GM21717 (cell line): ENCODE data around the gene PMIS2.
A peak's percentile ranks its signal among the peaks of the same experiment; 100 is the strongest.

ENCODE experiments used
- ATAC-seq: cut with Tn5 transposase; IDR thresholded peaks from one replicate; pipeline ENCODE4 v1.9.1; 2021; ENCODE audit warnings: mild to moderate bottlenecking, moderate library complexity; ENCODE audit not compliant: unreplicated experiment

PMIS2 gene

GRCh38 chr19:35628264-35628564, 42.2 kb downstream of the PMIS2 start:
- ATAC-seq = no peak

- peak; percentile 86 for ATAC-seq
Measured at GRCh38 chr19:35628565-35629331, 42.8 kb downstream of the PMIS2 start, which contains the start of gene RBM42. Gene RBM42, plus strand, starts transcription at chr19:35629036. Its CDS starts 118 bp downstream, at chr19:35629154.

GRCh38 chr19:35629332-35629633, 43.3 kb downstream of the PMIS2 start:
- ATAC-seq = peak; percentile 4

- no peak for ATAC-seq
Measured at GRCh38 chr19:35633727-35634440, 47.9 kb downstream of the PMIS2 start.

- no peak for ATAC-seq
Measured at GRCh38 chr19:35636651-35637050, 50.7 kb downstream of the PMIS2 start.
